GM12801 (cell line): ENCODE data around the gene FARP1.

Experiments
- CTCF ChIP-seq: IDR thresholded peaks from one replicate; pipeline ENCODE4 v1.5.1; 2011; ENCODE audit warnings: control low read depth; ENCODE audit not compliant: insufficient read length; ENCODE audit errors: extremely low read depth

The FARP1 gene

GRCh38 chr13:98320561-98321105 lies 177.7 kb downstream of the FARP1 start:
- TF ChIP-seq CTCF, result no peak

GRCh38 chr13:98321395-98321794 lies 178.5 kb downstream of the FARP1 start:
- no peak for TF ChIP-seq CTCF

- no peak for TF ChIP-seq CTCF
Measured at GRCh38 chr13:98322091-98322718, 179.3 kb downstream of the FARP1 start.

GRCh38 chr13:98324105-98324504 lies 181.2 kb downstream of the FARP1 start:
- TF ChIP-seq CTCF, result no peak

GRCh38 chr13:98325724-98326123 lies 182.8 kb downstream of the FARP1 start:
- no peak for TF ChIP-seq CTCF

- no peak for TF ChIP-seq CTCF
Measured at GRCh38 chr13:98326291-98326690, 183.4 kb downstream of the FARP1 start.

- no peak for TF ChIP-seq CTCF
Measured at GRCh38 chr13:98327371-98328270, 184.7 kb downstream of the FARP1 start.
